Measurements from ENCODE around the gene RGS3. TPM values are rescaled to one million over a fixed set of nuclear protein-coding genes. Genes with fewer than 3 reads are reported as not detected.

Gene RGS3
- total and polyA plus RNA-seq, 2 of the 13 experiments (the other 11 are each of a cell fraction or from before 2014, with no cell fraction given) = 17.1 to 28.8 TPM

- Histone ChIP-seq H2AFZ (ENCODE audit: low read length) (no peak overlapping the region), H3K4me1 (ENCODE audit: insufficient read depth, low read length) (peaks cover 7% of the 10 kb centered on the region), H3K9ac (ENCODE audit: insufficient read depth, low read depth, low read length) (no peak overlapping the region), H3K27ac (ENCODE audit: extremely low read length, insufficient read depth, low read length) (no peak overlapping the region), H3K79me2 (ENCODE audit: insufficient read depth, low read length) (no peaks in the 10 kb centered on the region), H4K20me1 (ENCODE audit: insufficient read depth, low read length) (no peaks in the 10 kb centered on the region), H3K4me3 (replicated peaks in 1 of 3; ENCODE audit: insufficient read depth in 1 of 3, low read depth in 2 of 3, low read length in 3 of 3) (no peak overlapping the region), H3K36me3 (replicated peaks in 1 of 2; ENCODE audit: control insufficient read depth in 1 of 2, insufficient read depth in 2 of 2, low read length in 2 of 2) (no peaks in the 10 kb centered on the region), H3K27me3 (ENCODE audit: control insufficient read depth in 1 of 2, insufficient read depth in 2 of 2, low read length in 2 of 2) (peaks cover 3 to 4% of the 10 kb centered on the region in 2 experiments; a peak in 3 of 5 replicates), H3K4me2 (ENCODE audit: low read depth, low read length) (no peak overlapping the region), H3K9me3 (ENCODE audit: low read length) (no peaks in the 10 kb centered on the region)
- FAIRE-seq (no peak), DNase-seq (ENCODE audit: low spot score) (no peak), ATAC-seq (no peak)
- ChIA-PET CTCF (ENCODE audit: low intra/inter-chr PET ratio, low total read pairs) (no interaction called here), POLR2A (no interaction called here)
- 36% methylated on average over 1 of the region's 1 CpG for WGBS (ENCODE audit: low lambda C conversion rate)
- in situ Hi-C loops (cut with HindIII; ENCODE audit: extremely low pct_ligation_motif_present, low pct_unique_long_range_greater_than_20kb) = no loop called here
- intact Hi-C loops (cut with micrococcal nuclease; ENCODE audit: unreplicated experiment) = no loop called here
- TF ChIP-seq ZFP36L2 (CRISPR knock-in tag; IDR thresholded peaks at IDR 0.05) = no peak
- no peak for TF ChIP-seq SNRNP70 (IDR thresholded peaks at IDR 0.05; ENCODE audit: low read depth, low read length)
- TF ChIP-seq HDAC1 (CRISPR knock-in tag; IDR thresholded peaks at IDR 0.05) = no peak
- no peak for TF ChIP-seq CEBPB (IDR thresholded peaks at IDR 0.05; ENCODE audit: borderline replicate concordance, low read depth, low read length)
- no peak for TF ChIP-seq HIC2 (CRISPR knock-in tag; IDR thresholded peaks at IDR 0.05; ENCODE audit: low read depth)
- TF ChIP-seq ZNF784 (CRISPR knock-in tag; IDR thresholded peaks at IDR 0.05; ENCODE audit: borderline replicate concordance) = no peak
- TF ChIP-seq ZC3H4 (CRISPR knock-in tag; IDR thresholded peaks at IDR 0.05; ENCODE audit: borderline replicate concordance) = no peak
- no peak for TF ChIP-seq NFATC3 (CRISPR knock-in tag; IDR thresholded peaks at IDR 0.05)
- TF ChIP-seq KLF13 (CRISPR knock-in tag; IDR thresholded peaks at IDR 0.05) = no peak
- no peak for TF ChIP-seq ZNF674 (CRISPR knock-in tag; IDR thresholded peaks at IDR 0.05; ENCODE audit: low read depth)
- TF ChIP-seq ZNF761 (CRISPR knock-in tag; conservative IDR thresholded peaks at IDR 0.05) = no peak
- BruUV-seq (replicated peaks) = no TSS peak
These were observed 35.4 kb upstream of the RGS3 start for GRCh38 chr9:113428062-113428615.
